ENCODE measurements around the gene FFAR1.

DNA sequence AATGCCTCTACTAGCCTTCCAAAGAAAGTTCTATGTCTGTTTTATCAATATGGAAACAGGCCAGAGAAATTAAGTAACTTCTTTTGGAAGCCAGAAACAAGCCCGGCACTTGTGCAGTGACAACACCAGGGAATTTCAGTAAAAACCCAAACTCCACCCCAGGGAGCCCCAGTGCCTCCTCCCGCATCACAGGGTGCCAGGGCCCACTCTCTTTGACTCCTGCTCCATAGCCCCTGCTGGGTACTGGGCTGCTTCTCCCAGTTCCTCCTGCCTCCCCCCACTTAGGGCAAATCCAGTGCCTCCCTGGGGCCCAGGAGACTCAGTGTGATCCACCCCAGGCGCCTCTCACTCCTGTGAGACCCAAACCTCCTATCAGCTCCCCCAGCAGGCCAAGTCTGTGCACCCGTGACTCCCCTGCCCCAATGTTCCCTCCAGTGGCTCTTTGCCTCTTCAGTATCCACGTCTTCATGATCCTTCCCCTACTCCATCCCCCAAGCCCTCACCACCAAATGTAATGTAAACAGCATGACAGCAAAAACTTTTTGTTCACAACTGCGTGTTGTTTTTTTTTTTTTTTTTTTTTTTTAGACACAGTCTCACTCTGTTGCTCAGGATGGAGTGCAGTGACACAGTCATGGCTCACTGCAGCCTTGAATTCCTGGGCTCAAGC lies 8.2 kb downstream of the FFAR1 start:
- TF ChIP-seq, protein P1, sequence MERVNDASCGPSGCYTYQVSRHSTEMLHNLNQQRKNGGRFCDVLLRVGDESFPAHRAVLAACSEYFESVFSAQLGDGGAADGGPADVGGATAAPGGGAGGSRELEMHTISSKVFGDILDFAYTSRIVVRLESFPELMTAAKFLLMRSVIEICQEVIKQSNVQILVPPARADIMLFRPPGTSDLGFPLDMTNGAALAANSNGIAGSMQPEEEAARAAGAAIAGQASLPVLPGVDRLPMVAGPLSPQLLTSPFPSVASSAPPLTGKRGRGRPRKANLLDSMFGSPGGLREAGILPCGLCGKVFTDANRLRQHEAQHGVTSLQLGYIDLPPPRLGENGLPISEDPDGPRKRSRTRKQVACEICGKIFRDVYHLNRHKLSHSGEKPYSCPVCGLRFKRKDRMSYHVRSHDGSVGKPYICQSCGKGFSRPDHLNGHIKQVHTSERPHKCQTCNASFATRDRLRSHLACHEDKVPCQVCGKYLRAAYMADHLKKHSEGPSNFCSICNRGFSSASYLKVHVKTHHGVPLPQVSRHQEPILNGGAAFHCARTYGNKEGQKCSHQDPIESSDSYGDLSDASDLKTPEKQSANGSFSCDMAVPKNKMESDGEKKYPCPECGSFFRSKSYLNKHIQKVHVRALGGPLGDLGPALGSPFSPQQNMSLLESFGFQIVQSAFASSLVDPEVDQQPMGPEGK (CRISPR knock-in tag; IDR thresholded peaks at IDR 0.05; ENCODE audit: borderline replicate concordance), result no peak
- TF ChIP-seq TOX (CRISPR knock-in tag; IDR thresholded peaks at IDR 0.05; ENCODE audit: borderline replicate concordance) (no peak), ZC3H10 (CRISPR knock-in tag; IDR thresholded peaks at IDR 0.05) (no peak), ZNF70 (CRISPR knock-in tag; IDR thresholded peaks at IDR 0.05) (no peak), ZNF8 (CRISPR knock-in tag; IDR thresholded peaks at IDR 0.05) (no peak), ARNTL (CRISPR knock-in tag; IDR thresholded peaks at IDR 0.05; ENCODE audit: borderline replicate concordance, low read depth) (no peak), ZFP30 (CRISPR knock-in tag; IDR thresholded peaks at IDR 0.05) (no peak)
- TF ChIP-seq, protein P2, sequence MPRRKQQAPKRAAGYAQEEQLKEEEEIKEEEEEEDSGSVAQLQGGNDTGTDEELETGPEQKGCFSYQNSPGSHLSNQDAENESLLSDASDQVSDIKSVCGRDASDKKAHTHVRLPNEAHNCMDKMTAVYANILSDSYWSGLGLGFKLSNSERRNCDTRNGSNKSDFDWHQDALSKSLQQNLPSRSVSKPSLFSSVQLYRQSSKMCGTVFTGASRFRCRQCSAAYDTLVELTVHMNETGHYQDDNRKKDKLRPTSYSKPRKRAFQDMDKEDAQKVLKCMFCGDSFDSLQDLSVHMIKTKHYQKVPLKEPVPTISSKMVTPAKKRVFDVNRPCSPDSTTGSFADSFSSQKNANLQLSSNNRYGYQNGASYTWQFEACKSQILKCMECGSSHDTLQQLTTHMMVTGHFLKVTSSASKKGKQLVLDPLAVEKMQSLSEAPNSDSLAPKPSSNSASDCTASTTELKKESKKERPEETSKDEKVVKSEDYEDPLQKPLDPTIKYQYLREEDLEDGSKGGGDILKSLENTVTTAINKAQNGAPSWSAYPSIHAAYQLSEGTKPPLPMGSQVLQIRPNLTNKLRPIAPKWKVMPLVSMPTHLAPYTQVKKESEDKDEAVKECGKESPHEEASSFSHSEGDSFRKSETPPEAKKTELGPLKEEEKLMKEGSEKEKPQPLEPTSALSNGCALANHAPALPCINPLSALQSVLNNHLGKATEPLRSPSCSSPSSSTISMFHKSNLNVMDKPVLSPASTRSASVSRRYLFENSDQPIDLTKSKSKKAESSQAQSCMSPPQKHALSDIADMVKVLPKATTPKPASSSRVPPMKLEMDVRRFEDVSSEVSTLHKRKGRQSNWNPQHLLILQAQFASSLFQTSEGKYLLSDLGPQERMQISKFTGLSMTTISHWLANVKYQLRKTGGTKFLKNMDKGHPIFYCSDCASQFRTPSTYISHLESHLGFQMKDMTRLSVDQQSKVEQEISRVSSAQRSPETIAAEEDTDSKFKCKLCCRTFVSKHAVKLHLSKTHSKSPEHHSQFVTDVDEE (CRISPR knock-in tag; IDR thresholded peaks at IDR 0.05), result no peak
- TF ChIP-seq, protein P3, sequence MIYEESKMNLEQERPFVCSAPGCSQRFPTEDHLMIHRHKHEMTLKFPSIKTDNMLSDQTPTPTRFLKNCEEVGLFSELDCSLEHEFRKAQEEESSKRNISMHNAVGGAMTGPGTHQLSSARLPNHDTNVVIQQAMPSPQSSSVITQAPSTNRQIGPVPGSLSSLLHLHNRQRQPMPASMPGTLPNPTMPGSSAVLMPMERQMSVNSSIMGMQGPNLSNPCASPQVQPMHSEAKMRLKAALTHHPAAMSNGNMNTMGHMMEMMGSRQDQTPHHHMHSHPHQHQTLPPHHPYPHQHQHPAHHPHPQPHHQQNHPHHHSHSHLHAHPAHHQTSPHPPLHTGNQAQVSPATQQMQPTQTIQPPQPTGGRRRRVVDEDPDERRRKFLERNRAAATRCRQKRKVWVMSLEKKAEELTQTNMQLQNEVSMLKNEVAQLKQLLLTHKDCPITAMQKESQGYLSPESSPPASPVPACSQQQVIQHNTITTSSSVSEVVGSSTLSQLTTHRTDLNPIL (CRISPR knock-in tag; IDR thresholded peaks at IDR 0.05; ENCODE audit: low read depth), result no peak
- TF ChIP-seq, protein P4, sequence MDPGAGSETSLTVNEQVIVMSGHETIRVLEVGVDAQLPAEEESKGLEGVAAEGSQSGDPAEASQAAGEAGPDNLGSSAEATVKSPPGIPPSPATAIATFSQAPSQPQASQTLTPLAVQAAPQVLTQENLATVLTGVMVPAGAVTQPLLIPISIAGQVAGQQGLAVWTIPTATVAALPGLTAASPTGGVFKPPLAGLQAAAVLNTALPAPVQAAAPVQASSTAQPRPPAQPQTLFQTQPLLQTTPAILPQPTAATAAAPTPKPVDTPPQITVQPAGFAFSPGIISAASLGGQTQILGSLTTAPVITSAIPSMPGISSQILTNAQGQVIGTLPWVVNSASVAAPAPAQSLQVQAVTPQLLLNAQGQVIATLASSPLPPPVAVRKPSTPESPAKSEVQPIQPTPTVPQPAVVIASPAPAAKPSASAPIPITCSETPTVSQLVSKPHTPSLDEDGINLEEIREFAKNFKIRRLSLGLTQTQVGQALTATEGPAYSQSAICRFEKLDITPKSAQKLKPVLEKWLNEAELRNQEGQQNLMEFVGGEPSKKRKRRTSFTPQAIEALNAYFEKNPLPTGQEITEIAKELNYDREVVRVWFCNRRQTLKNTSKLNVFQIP (CRISPR knock-in tag; IDR thresholded peaks at IDR 0.05; ENCODE audit: borderline replicate concordance, low read depth), result no peak

All from SK-N-SH treated with all-trans-retinoic acid at 6 μM for 48 hours (cell line).